SH-SY5Y (cell line): ENCODE results near the gene LRP2BP.
A peak's percentile ranks its signal among the peaks of the same experiment; 100 is the strongest.

Source experiments
- GATA2 ChIP-seq: IDR thresholded peaks from 2 replicates; pipeline ENCODE4 v1.6.1; 2011; ENCODE audit warnings: mild to moderate bottlenecking, low read depth, low read length
- GATA3 ChIP-seq: IDR thresholded peaks from 2 replicates; pipeline ENCODE4 v1.6.1; 2011; ENCODE audit warnings: low read depth, mild to moderate bottlenecking, low read length, moderate library complexity

DNA sequence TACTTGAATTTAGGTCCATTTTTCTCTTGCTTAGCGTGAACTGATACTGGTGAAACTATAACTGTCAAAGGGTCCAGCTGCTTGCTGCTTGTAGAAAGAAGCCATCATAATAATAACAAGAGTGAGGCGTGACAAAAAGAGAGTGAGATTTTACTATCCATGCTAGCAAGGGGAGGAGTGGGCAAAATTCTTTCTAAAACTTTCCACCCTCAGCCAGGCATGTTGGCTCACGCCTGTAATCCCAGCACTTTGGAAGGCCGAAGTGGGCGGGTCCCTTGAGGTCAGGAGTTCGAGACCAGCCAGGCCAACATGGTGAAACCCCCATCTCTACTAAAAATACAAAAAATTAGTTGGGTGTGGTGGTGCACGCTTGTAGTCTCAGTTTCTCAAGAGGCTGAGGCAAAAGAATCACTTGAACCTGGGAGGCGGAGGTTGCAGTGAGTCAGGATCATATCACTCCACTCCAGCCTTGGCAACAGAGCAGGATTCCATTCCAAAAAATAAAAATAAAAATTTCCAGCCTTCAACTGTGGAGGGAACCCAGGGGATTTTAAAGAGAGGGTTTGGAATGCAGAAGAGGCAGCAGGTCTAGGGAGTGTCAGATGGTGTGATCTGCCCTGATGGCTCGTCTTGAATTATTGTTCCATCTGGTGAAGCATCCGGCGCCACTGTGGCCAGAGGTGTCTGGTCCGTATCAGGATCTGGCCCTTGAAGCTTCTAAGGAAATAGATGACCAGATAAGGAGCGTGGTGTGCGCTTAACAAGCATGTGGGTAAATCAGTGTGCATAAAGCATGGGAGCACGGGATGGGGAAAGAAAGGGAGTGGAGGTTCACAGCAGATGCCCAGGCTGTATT is 51.8 kb downstream of the LRP2BP start:
- TF ChIP-seq GATA2: peak; percentile 97
- TF ChIP-seq GATA3: peak; percentile 94
